GM19023 (cell line): Measurements from ENCODE around the gene CARD9.
"Not testable (repeated sequence)": the region's sequence is repeated elsewhere in the genome, so short reads cannot be mapped to it uniquely, and the experiment has no call there.

Source experiments
- ATAC-seq: cut with Tn5 transposase; IDR thresholded peaks from one replicate; pipeline ENCODE4 v1.9.1; 2021; ENCODE audit warnings: mild to moderate bottlenecking, moderate library complexity; ENCODE audit not compliant: unreplicated experiment

CARD9 gene

DNA sequence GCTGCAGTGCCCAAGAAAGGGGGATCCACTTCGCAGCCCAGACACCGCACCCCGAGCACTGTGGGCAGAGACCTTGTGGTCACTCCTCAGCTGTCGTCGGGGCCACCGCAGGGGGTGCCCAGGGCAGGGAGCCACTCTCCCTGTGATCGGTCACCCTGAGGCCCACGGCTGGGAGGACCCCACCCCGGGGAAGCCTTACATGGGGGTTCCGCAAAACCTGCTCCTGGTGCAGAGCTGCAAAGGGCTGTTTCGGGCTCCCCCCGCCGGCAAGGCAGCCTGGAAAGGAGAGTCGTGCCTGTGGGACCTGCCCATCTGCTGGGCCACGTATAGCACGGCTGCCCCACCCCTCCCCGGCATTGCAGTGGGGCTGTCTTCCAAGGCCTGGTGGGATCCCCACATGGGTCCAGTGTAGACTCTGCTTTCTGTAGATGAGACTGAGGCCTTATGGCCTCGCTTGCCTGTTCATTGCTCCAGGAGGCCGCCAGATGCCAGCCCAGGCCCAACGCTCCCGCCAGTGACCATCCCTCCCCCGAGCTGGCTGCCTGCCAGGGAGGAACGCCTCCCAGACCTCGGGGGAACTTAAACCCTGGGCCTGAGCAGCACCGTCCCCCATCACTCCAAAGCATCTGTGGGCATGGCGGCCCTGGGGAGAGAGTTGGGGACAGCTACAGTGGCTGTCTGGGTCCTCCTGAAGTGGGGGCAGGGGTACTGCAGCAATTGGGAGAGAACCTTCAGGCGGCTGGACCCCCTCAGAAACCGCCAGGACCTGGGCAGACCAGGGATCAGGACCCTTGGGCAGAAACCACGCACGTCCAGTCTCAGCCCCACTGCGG is 8.3 kb downstream of the CARD9 start:
- no peak for ATAC-seq

GRCh38 chr9:136363949-136364748 is 9.3 kb downstream of the CARD9 start:
- ATAC-seq: no peak

DNA sequence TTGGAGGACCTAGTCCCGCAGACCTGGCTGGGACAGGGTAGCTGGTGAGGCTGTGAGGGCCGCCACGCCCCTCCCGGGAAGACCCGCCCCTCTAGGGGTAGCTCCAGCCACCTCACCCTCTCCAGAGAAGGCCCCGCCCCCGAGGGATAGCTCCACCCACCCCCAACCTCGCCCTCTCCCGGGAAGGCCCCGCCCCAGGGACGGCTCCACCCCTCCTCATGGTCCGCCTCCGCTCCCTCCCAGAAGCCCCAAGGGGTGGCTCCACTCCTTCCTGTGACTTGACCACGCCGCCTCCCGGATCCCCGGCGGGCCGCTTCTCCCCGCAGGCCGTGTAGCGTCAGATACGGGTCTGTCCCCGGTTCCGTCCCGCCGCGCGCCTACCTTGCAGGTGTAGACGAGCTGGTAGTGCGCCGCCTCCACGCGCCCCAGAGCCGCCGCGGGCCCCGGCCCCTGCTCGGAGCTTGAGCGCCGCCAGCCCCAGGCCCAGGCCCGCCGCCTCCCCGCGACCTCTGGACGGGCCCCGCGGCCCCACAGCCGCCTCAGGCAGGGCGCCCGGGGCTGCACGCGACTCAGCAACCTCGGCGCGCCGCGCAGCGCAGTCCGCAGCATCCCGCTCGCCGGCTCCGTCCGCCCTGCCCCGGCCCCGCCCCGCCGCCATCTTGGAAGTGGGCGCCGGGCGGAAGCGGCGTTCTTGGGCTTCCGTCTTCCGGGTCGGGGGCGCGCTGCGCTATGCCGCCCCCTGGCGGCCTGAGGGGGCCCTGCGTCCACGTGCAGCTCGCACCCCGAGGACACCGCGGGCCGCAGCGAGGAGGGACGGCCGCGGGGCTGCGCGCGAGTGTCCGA is 10.1 kb downstream of the CARD9 start, which contains the start of gene DNLZ:
Gene DNLZ, minus strand, starts transcription at position 639 of the 843 bp plus-strand sequence. Its CDS starts 30 bp downstream, at position 609.
- peak; percentile 69 for ATAC-seq

DNA sequence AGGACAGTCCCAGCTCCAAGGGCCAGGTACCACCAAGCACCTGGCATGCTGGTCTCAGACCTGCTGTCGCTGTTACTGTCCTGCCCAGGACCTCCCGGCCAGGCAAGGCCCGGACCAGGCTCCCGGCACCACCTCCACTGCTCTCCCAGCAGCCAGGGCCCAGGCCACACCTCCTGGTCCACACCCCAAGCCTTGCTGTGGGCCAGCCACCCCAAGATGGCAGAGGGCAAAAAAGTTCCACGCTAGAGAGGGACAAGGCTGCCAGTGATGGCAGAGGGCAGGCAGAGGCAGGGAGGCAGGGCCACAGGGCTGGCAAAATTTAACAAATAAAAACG is 11.1 kb downstream of the CARD9 start:
- no peak for ATAC-seq

DNA sequence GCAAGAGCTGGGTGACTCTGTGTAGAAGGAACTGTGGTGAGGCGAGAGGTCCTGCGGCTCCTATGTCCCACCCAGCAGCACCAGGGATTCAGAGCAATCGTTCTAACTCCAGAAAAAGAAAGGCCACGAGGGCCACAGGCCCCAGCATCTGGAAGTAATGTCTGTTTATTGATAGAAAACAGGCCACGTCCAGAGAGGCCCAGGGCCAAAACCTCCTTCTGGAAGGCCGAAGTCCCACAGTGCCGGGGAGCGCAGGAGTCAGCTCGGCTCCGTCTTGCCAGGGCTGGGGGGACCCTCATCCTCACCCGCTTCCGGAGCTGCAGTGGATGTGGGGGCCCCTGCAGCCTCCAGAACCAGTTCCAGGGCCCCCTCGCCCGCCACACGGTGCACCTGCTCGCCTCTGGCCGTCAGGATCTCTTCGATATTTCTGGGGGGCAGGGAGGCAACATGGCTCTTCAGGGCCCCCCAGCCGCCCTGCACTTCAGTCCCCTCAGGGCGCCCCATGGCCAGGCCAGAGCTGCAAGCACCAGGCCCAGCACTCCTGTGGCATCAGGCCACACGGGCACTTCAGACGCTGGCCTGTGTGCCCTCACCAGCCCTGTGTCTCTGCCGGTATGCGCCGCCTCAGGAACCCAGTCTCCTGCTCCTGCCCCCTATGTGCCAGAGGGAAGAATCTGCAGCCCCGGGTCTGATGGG is 11.6 kb downstream of the CARD9 start:
- ATAC-seq: no peak

- ATAC-seq: no peak
These were observed 12.3 kb downstream of the CARD9 start for GRCh38 chr9:136361047-136361753.

DNA sequence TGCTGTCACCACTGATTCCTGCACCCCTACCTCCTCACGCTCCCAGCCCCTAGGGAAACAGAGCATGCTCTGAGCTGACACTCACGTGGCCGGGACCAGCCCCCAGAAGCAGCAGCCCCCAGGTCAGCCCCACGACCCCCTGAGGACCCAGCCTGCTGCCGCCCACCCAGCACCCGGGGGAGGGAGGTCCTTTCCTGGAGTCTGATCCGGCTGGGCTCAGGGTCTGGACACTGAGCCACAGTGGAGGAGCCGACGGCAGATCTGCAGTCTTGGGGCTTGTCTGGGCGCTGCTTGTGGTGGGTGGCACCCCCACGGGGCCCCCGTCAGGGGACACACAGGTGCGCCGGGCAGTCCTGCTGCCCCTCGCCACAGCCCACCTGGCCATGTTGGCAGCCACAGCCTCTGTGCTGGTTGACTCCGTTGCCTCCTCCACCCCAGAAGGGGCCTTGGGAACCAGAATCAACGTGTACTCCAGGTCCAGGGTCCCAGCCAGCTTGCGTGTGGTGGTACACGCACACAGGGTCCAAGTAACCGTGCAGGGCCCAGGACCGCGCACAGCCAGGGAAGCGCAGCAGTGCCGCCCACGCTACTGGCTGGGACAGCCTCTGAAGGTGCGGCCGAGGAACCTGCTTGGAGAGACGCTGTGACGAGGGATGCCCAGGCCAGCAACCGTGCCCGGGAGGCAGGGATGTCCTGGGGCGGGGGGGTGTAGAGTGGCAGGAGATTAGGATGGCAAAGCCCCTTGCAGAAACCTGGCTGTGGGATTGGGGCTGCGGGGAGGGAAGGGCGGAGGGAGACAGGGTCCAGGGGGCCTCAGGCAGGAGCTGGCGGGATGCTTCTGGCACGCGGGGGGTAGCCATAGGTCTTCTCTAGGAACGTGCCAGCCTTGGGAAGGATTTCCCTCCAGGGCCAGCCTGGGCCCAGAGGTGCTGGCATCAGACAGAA is 13.4 kb downstream of the CARD9 start:
- no peak for ATAC-seq

GRCh38 chr9:136358888-136359287 is 14.6 kb downstream of the CARD9 start:
- no peak for ATAC-seq

- ATAC-seq: no peak
These were observed 15.5 kb downstream of the CARD9 start for GRCh38 chr9:136358016-136358415.

GRCh38 chr9:136357202-136357725 is 16.2 kb downstream of the CARD9 start:
- ATAC-seq: no peak

- no peak for ATAC-seq
These were observed 17.6 kb downstream of the CARD9 start for GRCh38 chr9:136355616-136356557.

DNA sequence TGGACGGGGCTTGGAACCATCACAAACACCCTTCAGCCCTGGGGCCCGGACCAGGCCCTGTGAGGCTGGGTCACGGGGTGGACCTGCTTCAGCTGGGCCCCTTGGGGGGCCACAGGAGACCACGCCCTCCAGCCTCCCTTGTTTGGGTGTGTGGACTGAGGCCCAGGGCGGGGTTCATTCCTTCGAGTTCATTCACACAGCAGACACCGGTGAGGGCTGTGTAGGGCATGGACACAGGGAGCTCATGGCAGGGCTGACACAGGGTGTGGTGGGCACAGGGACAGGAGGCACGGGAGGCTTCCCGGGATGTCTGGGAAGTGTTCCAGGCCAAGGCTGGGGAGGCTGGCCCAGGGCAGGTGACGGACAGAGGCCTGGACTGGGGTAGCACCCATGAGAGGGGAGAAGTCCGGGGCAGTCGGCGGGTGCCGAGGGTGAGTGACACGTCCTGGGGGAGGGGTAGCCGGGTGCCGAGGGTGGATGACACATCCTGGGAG is 18.8 kb downstream of the CARD9 start:
- ATAC-seq: no peak

- ATAC-seq: no peak
These were observed 19.5 kb downstream of the CARD9 start for GRCh38 chr9:136353757-136354488.

- ATAC-seq: no peak
These were observed 20.4 kb downstream of the CARD9 start for GRCh38 chr9:136353088-136353487.

GRCh38 chr9:136352682-136353081 is 20.8 kb downstream of the CARD9 start:
- no peak for ATAC-seq

GRCh38 chr9:136351868-136352267 is 21.6 kb downstream of the CARD9 start:
- not testable (repeated sequence) for ATAC-seq
